HG03457 (cell line): Measurements from ENCODE around the gene TRIML2.
"Not testable (repeated sequence)": the region's sequence is repeated elsewhere in the genome, so short reads cannot be mapped to it uniquely, and the experiment has no call there.

Source experiments
- ATAC-seq: cut with Tn5 transposase; IDR thresholded peaks from one replicate; pipeline ENCODE4 v1.9.1; 2021; ENCODE audit warnings: moderate number of reproducible peaks; ENCODE audit not compliant: unreplicated experiment

The TRIML2 gene

GRCh38 chr4:188107931-188108843, 1.2 kb downstream of the TRIML2 start:
- no peak for ATAC-seq

GRCh38 chr4:188106454-188106853, 2.9 kb downstream of the TRIML2 start:
- no peak for ATAC-seq

GRCh38 chr4:188092824-188093223, 16.6 kb downstream of the TRIML2 start:
- ATAC-seq = no peak

- no peak for ATAC-seq
These were observed 22.5 kb downstream of the TRIML2 start for GRCh38 chr4:188086858-188087257.

- ATAC-seq = no peak
These were observed 26.6 kb downstream of the TRIML2 start for GRCh38 chr4:188082796-188083195.

- no peak for ATAC-seq
These were observed 31.3 kb downstream of the TRIML2 start for GRCh38 chr4:188078116-188078515.

GRCh38 chr4:188076169-188076568, 33.2 kb downstream of the TRIML2 start:
- no peak for ATAC-seq

GRCh38 chr4:188061083-188061482, 48.3 kb downstream of the TRIML2 start:
- ATAC-seq = no peak

DNA sequence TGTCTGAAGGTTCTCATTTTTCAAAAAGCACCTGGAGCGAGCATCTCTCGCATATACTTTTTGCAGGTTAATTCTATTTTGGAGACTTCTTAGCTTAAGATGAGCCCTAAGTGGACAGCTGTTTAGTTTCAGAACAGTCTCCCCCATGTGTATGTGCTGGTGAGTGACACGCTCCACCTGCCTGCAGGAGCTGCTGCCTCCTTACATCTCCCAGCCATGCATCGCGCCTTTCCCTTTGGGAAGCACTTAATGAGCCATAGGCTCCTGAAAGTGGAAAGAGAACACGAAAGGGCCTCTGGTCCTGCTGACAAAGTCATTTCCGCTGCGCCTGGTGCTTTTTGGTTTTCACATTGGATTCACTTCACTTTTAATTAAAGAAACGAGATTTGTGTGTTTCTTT, 56.1 kb downstream of the TRIML2 start:
- no peak for ATAC-seq

GRCh38 chr4:188046657-188047056, 62.7 kb downstream of the TRIML2 start:
- no peak for ATAC-seq

- not testable (repeated sequence) for ATAC-seq
These were observed 63.9 kb downstream of the TRIML2 start for GRCh38 chr4:188045461-188045860.

DNA sequence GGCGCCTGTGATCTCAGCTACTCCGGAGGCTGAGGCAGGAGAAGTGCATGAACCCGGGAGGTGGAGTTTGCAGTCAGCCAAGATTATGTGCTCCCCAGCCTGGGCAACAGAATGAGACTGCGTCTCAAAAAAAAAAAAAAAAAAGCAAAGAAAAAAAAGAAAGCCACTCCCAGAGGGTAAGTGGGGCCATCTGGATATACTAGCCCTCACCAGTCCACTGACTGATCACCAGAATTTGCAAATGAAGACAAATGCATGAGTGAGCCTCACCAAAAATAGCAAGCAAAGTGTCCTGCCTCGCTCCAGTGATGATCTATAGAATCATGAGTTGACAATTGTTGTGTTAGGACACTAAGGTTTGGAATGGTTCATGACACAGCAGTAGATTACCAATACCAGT, 66.2 kb downstream of the TRIML2 start:
- ATAC-seq = no peak

DNA sequence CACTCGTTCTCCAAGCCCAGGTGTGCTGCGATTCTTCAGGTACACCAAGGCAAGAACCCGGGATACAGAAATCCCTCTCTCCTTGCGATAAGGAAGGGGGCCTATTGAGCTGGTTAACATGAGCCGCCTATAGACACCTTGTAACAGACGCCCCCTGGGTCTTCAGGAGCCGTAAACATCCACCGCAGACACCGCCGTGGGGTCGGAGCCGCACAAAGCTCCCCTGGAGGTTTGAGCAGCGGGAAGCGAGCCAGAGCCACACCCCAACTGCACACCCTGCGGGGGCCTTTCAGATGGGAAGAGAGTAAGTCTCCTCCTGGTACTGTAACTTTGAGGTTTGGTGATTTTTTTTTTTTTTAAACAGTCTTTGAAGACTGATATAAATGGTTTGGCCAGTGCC, 67.2 kb downstream of the TRIML2 start:
- ATAC-seq = no peak

DNA sequence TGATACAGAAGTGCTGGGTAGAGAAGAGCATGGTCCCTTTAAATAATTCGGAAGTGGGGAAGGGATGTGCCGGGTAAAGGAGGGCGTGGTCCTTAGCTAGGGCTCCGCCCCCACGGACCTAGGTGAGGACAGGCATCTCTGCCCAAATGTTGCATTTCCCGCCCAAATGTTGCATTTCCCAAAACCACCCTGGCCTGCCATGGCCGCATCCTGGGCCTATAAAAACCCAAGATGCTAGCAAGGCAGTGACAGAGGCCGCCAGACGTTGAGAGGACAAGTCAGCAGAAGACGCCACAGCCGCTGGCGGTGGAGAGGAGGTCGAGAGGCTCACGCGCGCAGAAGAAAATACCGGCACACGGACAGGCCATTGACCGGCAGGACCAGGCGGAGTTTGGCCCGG, 67.7 kb downstream of the TRIML2 start:
- ATAC-seq = no peak
